HG03280 (cell line): ENCODE results near the gene EPHA4.

Experiments
- ATAC-seq: cut with Tn5 transposase; IDR thresholded peaks from one replicate; pipeline ENCODE4 v1.9.1; 2021; ENCODE audit warnings: mild to moderate bottlenecking, moderate library complexity; ENCODE audit not compliant: unreplicated experiment

The EPHA4 gene

GRCh38 chr2:221447310-221447709, 124.8 kb downstream of the EPHA4 start:
- ATAC-seq, result no peak

DNA sequence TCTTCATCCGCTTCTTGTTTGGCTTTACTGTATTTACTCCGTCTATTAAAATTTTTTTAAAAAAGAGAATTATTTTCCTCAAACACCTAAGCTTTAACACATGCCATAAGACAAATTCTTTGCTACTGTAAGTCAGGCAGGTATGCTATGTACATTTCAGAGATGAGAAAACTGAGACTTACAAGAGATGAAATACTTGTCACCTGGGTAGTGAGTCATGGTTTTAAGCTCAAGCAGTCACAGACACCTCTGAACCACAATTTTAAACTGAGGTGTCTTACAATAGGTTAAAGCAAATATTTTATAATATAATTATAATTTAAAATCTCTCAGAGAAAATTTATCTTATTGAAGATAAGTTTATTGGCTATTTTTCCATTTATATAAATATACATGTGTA, 126.0 kb downstream of the EPHA4 start:
- no peak for ATAC-seq

DNA sequence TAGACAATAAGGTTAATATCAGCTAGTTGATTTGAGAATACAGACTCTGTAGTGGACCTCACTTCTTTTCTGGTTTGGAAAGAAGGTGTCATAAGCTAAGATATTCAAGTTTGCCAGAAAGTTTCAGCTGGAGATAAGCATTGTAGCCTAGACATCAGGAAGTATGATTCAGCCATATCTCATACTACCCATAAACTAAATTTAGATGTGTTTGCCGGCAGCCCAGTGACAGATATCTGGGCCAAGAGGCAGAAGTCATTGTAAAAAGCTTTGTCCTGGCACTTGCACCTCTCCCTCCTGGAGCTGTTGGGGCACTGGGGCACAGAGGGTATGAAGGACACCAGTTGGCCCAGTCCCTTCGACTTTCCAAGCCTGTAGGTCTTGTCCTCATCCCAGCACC, 128.0 kb downstream of the EPHA4 start:
- no peak for ATAC-seq

- no peak for ATAC-seq
These were observed 128.5 kb downstream of the EPHA4 start for GRCh38 chr2:221443645-221444044.

DNA sequence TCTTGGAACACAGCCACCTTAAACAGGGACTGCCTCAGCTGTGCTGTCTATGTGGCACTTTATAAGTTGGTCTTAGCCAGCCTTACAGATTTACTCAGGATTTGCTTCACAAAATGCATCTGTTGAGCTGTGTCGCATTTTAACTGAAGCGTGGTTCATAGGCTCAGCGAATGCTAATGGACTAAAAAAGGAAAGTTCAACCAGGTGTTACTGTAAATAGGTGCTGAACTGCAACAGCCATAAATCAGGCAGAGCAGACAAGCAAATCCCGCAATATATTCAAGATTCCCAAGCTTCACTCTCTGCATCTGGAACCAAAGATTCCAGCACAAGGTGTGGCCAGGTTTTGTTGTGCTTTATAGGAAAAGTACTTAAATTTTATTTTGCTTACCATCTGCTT, 130.0 kb downstream of the EPHA4 start:
- no peak for ATAC-seq

- ATAC-seq, result no peak
These were observed 132.2 kb downstream of the EPHA4 start for GRCh38 chr2:221439761-221440479.

GRCh38 chr2:221437056-221437455, 135.0 kb downstream of the EPHA4 start:
- ATAC-seq, result no peak

DNA sequence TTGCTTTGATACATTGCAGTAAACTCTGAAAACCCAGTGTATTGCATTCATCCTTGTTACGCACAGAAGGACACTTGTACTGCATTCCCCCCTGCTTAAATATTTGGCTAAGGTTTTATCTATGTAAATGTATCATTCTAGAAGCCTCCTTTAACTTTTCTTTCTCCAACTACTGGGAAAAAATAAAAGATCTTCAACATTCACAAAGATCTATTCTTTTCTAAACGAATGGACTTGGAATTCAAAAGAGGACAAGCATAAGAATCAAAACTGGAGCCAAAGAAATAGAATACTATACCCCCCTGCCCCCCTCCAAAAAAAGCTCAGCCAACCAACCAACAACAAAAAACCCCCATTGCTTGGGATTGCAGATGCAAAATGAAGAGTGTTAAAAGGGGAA, 136.9 kb downstream of the EPHA4 start:
- ATAC-seq, result no peak

DNA sequence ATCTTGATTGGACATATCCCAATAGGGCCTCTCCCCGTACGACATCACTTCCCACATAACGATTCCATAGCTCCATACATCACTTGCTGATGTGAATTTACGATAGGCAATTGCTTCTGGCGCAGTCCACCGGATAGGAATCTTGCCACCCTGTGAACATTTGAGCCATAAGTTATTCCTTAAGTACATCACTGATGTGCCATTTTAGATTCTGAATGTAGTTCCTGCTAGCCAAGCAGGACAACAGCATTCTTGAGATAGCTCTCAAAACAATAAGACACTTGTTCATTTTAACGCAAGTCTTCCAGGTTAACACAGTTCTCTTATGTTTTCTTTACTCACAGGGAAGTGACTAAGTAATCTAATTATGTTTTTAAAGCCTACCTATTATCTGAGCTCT, 138.0 kb downstream of the EPHA4 start:
- no peak for ATAC-seq

- no peak for ATAC-seq
These were observed 140.6 kb downstream of the EPHA4 start for GRCh38 chr2:221431477-221431876.

DNA sequence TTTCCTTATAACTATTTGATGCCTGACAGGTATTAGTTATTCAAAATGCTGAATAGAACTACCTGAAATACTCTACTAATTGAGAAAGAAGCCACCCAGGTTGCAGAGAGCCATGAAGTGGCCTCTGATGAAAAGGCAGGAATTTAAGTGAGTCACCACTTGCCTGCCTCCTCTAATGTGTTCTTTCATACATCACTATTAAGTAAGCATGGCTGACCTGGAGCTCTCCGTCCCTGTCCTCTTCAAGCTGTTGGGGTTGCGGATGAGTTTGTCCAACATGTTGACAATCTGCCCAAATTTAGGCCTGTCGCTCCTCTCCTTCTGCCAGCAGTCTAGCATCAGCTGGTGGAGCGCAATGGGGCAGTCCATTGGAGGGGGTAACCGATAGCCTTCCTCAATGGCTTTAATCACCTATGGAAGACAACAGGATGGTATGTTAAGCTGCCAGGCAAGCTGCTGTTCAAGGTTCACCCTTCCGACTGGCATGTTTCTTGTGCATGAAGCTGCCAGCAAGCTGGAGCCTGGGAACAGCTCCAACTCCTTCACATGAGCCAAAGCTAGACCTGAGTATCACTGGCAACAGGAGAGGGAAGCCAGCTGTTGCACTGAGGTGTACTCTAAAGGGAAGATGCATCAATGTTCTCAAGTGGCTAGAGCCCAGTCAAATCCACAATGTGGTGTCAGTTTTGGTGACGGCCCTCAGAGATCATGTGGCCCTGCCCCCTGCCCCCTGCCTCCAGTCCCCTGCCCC, 142.2 kb downstream of the EPHA4 start:
- ATAC-seq, result no peak

DNA sequence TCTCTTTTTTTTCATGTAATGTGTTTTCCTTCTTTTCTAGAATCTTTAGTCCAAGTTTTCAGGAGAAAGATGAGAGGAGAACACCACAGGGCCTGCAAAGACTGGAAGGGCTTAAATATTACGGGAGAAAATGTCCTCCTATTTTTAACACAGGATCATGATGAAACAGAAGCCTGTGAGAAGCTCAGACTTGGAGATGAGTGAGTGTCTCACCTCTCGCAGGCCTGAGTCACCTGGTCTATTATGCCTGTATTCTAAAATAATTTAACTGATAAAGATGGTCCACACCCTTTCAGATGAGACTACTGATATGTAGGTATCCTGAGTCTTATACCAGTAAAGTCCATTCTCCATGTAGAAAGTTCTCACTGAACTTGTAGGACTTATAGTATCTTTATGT, 143.2 kb downstream of the EPHA4 start:
- no peak for ATAC-seq

DNA sequence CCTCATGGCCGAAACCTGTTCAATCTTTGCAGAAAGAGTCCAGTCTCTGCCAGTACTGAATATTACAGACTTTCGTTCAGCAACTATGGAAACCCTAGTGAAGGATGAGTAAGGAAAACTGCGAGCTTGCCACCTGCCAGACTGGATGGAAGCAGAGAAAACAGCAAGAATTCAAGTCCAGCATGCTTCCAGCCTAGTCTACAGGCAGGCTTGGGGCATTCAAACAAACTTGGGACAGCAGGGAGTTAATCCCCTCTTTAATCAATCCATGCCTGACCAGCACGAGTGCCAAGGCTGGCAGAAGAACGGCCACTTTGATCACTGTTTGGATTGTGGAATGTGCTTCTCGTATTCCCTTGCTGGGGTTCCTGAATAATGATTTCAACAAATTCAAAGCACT, 145.2 kb downstream of the EPHA4 start:
- no peak for ATAC-seq

DNA sequence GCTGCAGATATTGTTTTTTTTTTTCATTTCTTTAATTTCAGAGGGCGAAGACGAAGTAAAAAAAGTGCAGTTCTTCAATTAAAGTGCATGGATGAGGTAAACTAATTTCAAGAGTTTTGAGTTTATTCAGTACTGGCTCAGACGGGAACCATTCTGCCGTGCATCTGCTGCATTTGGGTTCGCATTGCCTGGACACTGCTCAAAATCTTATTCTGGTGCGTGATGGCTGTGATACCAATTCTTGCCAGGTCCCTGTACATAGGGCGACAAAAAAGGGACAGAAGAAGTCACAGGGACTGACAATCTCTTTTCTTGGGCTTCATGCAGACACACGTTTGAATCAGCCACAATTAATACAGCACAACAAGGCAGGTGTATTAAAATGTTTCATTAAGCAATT, 146.2 kb downstream of the EPHA4 start:
- ATAC-seq, result no peak

DNA sequence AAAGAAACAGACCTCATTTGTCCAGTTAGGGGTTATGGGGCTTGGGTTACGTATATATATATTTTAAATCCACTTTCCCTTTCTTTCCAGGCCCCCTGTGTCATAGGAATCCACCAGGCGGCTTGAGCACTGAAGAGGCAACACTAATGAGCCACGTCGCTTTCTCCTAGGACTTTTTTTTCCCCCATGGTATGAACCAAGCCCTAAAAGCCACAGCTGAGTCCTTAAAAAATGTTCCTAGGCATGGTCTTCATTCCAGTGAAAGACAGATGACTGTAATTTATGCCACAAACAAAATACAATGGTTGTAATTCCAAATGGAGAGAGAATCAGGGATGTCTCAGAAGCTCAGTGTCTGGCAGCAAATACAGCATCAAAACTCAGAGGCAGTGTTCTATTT, 146.8 kb downstream of the EPHA4 start:
- no peak for ATAC-seq

DNA sequence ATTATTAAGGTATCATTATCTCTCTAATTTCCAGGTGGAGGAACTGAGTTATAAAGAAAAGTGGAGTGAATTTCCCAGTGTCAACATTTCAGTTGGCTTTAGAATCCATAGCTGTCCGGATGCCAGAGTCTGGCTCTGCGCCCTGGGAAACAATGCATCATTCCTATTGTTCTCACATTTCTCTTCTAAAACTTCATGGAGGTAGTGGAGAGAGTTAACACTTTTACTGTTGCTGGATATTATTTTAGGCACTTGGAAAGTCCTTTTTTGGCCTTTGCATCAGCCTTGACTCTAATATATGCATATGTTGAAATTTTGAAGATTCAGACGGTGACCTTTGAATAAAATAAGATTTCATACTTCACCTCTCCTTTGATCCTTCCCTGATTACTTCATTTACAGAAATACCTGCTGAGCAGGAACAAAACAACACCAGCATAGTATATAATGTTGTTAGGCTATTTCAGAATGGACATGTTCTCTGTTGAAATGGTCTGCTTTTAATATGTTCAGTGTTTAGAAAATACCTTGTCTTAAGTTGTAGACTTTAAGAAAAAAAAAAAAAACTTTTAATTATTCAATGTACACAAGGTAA, 148.8 kb downstream of the EPHA4 start:
- no peak for ATAC-seq

DNA sequence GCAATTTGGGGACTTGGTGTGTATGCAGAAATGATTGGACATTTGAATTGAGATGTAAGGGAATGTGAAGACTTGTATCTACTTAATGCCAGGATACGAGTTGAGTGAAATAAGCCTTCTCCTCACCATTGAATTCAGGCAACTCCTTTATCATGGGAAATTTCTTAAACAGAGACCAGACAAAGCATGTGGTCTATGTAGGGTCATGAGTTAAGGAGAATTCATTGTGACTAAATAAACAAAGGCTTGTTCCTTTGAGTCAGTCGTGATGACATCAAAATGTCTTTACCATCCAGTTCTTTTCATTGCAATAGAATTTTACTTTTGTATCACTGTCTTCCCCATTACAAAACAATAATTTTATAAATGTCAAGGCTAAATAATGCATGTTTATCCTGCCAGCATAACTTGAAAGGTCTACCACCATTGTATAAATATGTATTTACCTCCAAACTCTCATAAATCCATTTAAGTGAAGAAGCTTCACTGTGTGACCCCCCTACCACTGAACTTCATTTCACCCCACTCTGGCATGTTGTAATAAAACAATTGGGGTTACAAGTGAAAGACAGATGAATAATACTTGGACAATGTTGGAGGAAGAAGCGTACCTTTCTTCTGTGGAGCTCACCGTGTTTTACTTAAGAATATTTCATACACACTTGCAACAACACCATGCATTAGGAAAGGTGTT, 149.4 kb downstream of the EPHA4 start:
- no peak for ATAC-seq

GRCh38 chr2:221420245-221420644, 151.9 kb downstream of the EPHA4 start:
- ATAC-seq, result no peak

DNA sequence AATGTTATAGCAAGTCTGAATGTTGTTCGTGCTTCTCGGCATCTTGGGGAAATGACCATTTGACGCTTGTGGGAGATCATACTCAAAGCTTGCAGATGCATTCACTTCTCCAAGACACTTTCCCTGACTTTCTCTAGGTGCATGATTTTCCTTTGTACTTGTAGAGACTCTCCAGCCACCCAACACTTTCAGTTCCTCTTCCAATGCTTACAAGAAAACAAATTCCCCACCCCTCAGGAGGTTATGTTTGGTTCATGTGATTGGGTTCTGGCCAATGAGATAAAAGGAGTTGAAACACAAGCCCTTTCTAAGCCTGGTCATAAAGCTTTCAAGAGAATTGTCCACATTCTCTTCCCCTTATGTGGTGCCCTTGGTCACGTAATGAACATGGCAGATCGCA, 156.3 kb downstream of the EPHA4 start:
- no peak for ATAC-seq

GRCh38 chr2:221412978-221413377, 159.1 kb downstream of the EPHA4 start:
- ATAC-seq, result no peak

- ATAC-seq, result no peak
These were observed 161.6 kb downstream of the EPHA4 start for GRCh38 chr2:221410487-221410886.

GRCh38 chr2:221407765-221408164, 164.3 kb downstream of the EPHA4 start:
- ATAC-seq, result no peak
